Measurements from ENCODE around the gene GPC5.

DNA sequence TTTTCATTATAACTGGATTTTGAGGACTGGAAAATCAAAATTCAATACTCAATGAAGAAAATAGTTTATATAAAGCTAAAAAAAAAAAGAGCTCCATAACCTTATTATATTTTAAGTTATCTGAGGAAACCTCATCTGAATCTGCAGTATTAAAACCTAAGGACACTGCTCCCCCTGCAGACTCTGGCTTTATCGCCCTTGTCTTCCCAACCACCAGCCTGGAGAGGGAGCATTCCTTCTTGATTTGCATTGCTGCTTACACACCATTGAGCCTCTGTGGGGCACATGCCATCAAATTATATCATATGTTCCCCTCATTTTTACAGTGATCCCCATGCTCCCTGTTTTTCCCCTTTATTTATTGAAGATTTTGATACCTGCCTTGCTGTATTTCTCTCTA lies 956.8 kb downstream of the GPC5 start:
- TF ChIP-seq POLR2AphosphoS5 (IDR thresholded peaks at IDR 0.05; ENCODE audit: low read depth, low read length) (no peak), REST (IDR thresholded peaks at IDR 0.05; ENCODE audit: insufficient read depth in 1 of 2, low read depth in 2 of 2, low read length in 2 of 2) (no peak)

Measured in PFSK-1 (cell line).